AG09309 (cell line): Measurements from ENCODE around the gene SPTLC3.

Experiments used
- DNase-seq: peaks from one replicate; pipeline ENCODE4 v3.0.0-alpha.2; 2010; ENCODE audit warnings: low read depth
- H3K4me3 ChIP-seq: 2 replicates; pipeline ENCODE4 v1.5.1; 2011; ENCODE audit warnings: mild to moderate bottlenecking, low read depth, low read length, moderate library complexity; ENCODE audit not compliant: control insufficient read depth
- TF ChIP-seq, protein P1 (sequence below): IDR thresholded peaks from 2 replicates; pipeline ENCODE4 v1.5.1; 2011; ENCODE audit warnings: mild to moderate bottlenecking, low read depth, low read length, inconsistent platforms; ENCODE audit not compliant: insufficient read depth, control insufficient read depth; ENCODE audit errors: missing control alignments

Gene SPTLC3

GRCh38 chr20:13216533-13216932 is 207.8 kb downstream of the SPTLC3 start:
- TF ChIP-seq, protein P1, sequence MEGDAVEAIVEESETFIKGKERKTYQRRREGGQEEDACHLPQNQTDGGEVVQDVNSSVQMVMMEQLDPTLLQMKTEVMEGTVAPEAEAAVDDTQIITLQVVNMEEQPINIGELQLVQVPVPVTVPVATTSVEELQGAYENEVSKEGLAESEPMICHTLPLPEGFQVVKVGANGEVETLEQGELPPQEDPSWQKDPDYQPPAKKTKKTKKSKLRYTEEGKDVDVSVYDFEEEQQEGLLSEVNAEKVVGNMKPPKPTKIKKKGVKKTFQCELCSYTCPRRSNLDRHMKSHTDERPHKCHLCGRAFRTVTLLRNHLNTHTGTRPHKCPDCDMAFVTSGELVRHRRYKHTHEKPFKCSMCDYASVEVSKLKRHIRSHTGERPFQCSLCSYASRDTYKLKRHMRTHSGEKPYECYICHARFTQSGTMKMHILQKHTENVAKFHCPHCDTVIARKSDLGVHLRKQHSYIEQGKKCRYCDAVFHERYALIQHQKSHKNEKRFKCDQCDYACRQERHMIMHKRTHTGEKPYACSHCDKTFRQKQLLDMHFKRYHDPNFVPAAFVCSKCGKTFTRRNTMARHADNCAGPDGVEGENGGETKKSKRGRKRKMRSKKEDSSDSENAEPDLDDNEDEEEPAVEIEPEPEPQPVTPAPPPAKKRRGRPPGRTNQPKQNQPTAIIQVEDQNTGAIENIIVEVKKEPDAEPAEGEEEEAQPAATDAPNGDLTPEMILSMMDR, result no peak
- no peak overlapping the region for H3K4me3 ChIP-seq
- no peak for DNase-seq
